GM12875 (cell line): Measurements from ENCODE around the gene TSEN2.

ENCODE experiments used
- H3K4me3 ChIP-seq: one replicate; pipeline ENCODE4 v1.5.1; 2011; ENCODE audit warnings: low read depth, low read length, control low read depth
- CTCF ChIP-seq: IDR thresholded peaks from 2 replicates; pipeline ENCODE4 v1.5.1; 2011; ENCODE audit warnings: low read depth, mild to moderate bottlenecking, control low read depth, inconsistent platforms, low read length, moderate library complexity, borderline replicate concordance; ENCODE audit not compliant: insufficient read depth

Gene TSEN2

GRCh38 chr3:12562451-12562850, 78.2 kb downstream of the TSEN2 start:
- no peak overlapping the region for H3K4me3 ChIP-seq
- no peak for TF ChIP-seq CTCF

- no peak overlapping the region for H3K4me3 ChIP-seq
- no peak for TF ChIP-seq CTCF
These were observed 82.7 kb downstream of the TSEN2 start for GRCh38 chr3:12566976-12567375.

GRCh38 chr3:12568747-12569146, 84.5 kb downstream of the TSEN2 start:
- no peak overlapping the region for H3K4me3 ChIP-seq
- no peak for TF ChIP-seq CTCF

GRCh38 chr3:12569836-12570235, 85.6 kb downstream of the TSEN2 start:
- TF ChIP-seq CTCF: no peak
- no peak overlapping the region for H3K4me3 ChIP-seq

- H3K4me3 ChIP-seq: no peak overlapping the region
- no peak for TF ChIP-seq CTCF
These were observed 87.7 kb downstream of the TSEN2 start for GRCh38 chr3:12571986-12572385.

- no peak overlapping the region for H3K4me3 ChIP-seq
- TF ChIP-seq CTCF: no peak
These were observed 89.9 kb downstream of the TSEN2 start for GRCh38 chr3:12574131-12574530.

GRCh38 chr3:12574661-12575060, 90.4 kb downstream of the TSEN2 start:
- no peak overlapping the region for H3K4me3 ChIP-seq
- TF ChIP-seq CTCF: no peak
